Fibroblast of skin of scalp (primary cell): Measurements from ENCODE around the gene MATN4.

Experiments
- DNase-seq: peaks from one replicate; pipeline ENCODE4 v3.0.0-alpha.2; 2013

MATN4 gene

DNA sequence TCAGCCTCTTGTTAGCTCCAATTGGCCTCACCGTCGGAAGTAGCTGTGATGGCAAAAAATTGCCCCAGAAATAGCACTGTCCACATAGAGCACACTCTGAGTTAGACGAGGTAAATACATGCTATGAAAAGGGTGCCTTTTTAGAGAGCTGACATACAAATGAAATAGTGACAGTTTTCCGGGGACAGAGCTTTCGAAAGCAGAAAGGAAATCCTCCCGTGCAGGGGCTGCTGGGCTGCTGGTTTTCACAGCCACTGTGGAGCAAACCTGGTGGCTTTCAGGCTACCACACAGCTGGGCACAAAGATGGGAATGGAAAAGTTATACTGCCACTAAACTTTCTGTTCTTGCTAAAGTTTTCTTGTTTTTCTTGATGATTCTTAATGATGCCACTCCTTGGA, 62.0 kb downstream of the MATN4 start:
- DNase-seq: no peak
